ENCODE measurements around the gene ZNF592.

ZNF592 gene

DNA sequence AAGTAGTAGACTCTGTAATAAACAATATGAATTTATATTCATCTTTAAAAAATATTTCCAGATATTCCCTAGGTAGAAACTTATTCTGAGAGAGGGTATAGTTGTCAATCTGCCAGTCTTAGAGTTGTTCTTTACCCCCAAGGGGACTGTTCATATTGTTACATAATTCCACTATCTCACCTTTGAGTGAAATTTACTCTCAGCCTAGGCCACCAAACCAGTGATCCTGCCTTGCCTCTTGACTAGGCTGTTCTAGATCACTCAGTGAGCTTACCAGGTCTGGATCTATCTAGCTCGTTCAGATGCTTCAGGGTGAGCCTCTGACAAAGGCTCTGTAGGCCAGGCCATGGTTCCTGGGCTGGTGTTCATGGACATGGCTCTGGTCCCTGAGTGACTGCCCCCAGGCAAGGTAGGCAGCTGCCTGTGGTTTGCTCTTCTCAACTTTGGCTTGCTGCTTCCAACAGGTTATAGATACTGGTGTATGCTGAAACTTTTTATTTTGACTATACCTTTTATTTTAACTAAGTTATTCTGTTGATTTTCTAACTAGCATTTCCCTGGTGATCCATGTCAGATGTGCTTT is 27.6 kb downstream of the ZNF592 start:
- DNase-seq (ENCODE audit: low read depth) = no peak

DNA sequence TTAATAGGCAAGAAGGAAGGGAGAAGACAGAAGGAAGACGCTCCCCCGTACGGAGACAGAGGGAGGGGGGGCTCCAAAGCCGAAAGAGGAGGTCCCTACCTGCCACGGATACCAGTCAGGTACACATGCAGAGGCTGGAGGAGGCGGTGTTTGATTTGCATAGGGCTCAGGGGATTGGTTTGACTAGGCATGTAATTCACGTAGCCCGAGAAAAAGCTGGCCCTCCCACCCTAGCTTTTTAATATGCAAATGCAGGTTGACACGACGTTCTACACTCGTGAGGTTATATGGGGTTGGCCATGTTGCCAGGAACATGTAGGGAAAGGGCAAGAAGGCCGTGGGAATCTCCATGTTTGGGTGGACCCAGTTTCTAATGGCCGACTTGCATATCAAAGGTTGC is 29.8 kb downstream of the ZNF592 start:
- no peak for DNase-seq (ENCODE audit: low read depth)

DNA sequence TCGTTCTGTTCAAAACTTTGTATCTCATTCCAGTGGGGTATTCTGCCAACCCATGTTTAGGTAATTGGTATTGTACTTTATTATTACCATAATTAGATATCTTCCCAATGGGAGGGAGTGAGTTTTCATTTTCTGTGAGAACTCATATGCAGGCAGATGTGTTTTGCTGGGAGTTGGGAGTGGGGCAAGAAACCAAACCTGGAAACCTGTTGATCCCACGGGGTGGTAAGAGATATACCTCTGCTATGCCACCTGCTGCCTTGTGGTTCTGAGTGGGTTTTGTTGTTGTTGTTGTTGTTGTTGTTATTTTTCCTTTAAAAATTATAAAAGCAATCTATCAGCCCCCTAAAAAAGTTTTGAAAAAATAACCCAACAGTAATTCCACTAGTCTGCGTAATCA is 32.1 kb downstream of the ZNF592 start:
- DNase-seq (ENCODE audit: low read depth) = no peak

GRCh38 chr15:84781495-84781894 is 33.1 kb downstream of the ZNF592 start:
- no peak for DNase-seq (ENCODE audit: low read depth)

DNA sequence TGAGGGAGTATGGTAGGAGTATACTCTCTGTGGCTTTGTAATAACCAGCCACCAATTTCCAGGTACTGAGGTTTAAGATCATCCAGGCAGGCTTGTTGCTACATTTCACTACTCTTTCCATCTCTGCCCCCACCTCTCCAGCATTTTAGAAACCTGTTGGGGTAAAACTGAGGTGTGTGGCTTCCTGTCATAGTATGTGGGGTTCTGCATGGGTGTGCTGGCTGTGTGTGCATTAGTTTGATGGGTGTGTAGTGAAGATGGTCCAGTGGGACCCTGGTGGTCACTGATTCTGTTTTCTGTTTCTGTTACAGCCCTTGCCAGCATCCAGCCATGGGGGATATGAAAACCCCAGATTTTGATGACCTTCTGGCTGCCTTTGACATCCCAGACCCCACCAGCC is 34.0 kb downstream of the ZNF592 start:
- DNase-seq (ENCODE audit: low read depth) = no peak

- no peak for DNase-seq (ENCODE audit: low read depth)
Observed at GRCh38 chr15:84783493-84784251, 35.3 kb downstream of the ZNF592 start.

DNA sequence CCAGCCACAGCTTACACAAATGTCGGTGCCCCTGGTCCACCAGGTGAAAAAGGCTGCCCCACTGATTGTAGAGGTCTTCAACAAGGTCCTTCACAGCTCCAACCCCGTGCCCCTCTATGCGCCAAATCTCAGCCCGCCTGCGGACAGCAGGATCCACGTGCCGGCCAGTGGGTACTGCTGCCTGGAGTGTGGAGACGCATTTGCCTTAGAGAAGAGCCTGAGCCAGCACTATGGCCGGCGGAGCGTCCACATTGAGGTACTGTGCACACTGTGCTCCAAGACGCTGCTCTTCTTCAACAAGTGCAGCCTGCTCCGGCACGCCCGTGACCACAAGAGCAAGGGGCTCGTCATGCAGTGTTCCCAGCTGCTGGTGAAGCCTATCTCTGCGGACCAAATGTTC is 35.9 kb downstream of the ZNF592 start:
- DNase-seq (ENCODE audit: low read depth) = no peak

DNA sequence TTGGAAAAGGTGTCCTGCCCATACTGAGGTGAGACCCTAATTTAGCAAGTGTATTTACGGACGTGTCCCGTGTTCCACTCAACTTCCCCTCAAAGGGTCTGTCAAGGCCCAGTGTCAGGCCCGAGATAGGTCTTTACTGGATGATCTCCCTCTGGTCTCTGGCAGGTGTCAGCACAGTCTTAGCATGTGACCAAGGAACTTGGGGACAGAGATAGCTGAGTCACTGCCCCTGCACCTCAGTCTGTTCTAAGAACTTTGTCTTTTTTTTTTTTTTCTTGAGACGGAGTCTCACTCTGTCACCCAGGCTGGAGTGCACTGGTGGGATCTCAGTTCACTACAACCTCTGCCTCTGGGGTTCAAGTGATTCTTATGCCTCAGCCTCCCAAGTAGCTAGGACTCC is 36.7 kb downstream of the ZNF592 start:
- DNase-seq (ENCODE audit: low read depth) = no peak

DNA sequence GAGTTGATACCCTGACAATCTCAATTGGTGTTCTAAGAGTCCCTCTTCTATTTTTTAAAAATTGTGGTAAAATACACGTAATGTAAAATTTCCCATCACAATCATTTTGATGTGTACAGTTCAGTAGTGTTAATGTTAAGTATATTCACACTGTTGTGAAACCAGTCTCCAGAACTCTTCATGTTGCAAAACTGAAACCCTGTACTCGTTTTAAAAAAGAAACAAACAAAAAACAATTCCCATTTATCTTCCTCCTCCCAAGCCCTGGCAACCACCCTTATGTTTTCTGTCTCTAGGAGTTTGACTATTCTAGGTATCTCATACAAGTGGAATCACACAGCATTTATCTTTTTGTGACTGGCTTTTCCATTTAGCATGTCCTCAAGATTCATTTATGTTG is 40.1 kb downstream of the ZNF592 start:
- no peak for DNase-seq (ENCODE audit: low read depth)

DNA sequence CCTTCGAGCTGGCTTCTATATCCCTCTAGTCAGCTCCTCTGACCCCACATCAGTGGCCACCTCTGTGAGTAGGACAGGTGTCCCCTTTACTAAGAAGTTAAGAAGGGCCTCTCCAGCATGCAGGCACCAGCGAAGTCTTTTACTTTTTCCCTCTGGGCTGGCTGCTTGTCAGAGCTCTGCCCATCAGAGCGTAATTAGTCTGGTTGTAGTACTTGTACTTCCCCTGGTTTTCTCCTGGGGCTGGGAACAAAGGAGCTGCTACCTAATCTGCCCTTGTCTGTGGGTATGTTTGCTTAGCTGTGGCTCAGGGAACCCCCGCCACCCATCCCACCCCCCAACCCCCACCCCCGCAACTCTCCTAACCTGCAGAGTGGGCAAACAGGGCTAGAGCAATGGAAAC is 41.4 kb downstream of the ZNF592 start:
- no peak for DNase-seq (ENCODE audit: low read depth)

GRCh38 chr15:84790676-84791075 is 42.3 kb downstream of the ZNF592 start:
- DNase-seq (ENCODE audit: low read depth) = no peak

GRCh38 chr15:84791763-84792162 is 43.4 kb downstream of the ZNF592 start:
- no peak for DNase-seq (ENCODE audit: low read depth)

- DNase-seq (ENCODE audit: low read depth) = no peak
Observed at GRCh38 chr15:84793431-84794161, 45.2 kb downstream of the ZNF592 start.

DNA sequence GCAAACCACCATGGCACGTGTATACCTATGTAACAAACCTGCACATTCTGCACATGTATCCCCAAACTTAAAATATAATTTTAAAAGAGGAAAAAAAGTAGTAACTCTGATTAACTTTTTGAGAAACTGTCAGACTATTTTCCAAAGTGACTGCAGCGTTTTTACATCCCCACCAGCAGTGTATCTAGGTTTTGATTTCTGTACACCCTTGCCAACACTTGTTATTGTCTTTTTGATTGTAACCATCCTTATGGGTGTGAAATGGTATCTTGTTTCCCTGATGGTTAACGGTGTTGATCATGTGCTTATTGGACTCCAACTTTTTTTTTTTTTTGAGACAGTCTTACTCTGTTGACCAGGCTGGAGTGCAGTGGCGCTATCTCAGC is 45.8 kb downstream of the ZNF592 start:
- no peak for DNase-seq (ENCODE audit: low read depth)

- DNase-seq (ENCODE audit: low read depth) = no peak
Observed at GRCh38 chr15:84795186-84795585, 46.8 kb downstream of the ZNF592 start.

GRCh38 chr15:84797212-84797611 is 48.8 kb downstream of the ZNF592 start:
- no peak for DNase-seq (ENCODE audit: low read depth)

DNA sequence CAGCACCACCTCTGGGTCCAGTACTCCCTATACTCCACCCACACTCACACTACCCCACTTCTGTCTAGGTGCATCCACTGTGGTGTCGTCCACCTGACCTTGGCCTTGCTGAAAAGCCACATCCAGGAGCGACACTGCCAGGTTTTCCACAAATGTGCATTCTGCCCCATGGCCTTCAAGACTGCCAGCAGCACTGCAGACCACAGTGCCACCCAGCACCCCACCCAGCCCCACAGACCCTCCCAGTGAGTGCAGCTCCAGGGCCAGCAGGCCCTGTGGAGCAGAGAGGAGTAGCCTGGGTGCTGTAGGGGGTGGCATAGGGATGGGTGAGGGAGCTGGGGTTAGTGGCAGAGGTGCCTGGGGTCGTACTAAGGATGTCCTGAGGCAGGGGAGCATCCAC is 49.4 kb downstream of the ZNF592 start:
- no peak for DNase-seq (ENCODE audit: low read depth)

GRCh38 chr15:84798436-84798946 is 50.1 kb downstream of the ZNF592 start:
- DNase-seq (ENCODE audit: low read depth) = no peak

- DNase-seq (ENCODE audit: low read depth) = no peak
Observed at GRCh38 chr15:84799511-84800187, 51.3 kb downstream of the ZNF592 start.

DNA sequence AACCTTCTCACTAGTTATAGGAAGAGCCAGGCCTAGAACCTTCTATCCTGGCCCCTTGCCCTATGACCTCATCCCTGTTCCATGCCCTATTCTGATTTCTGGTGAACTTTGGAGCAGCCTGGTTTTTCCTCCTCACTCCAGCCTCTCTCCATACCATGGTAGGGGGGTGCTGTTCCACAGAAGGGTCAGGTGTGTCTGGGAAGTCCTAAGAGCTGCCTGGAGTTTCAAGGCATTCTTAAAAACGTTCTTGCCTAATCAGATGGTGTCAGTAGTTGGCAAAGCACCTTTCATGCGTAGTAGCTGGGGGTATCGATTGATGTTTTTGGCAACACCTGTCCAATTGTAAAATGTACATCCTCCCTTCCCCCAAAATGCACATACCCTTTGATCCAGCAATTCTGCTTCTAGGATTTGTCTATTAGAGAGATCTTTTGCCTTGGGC is 52.0 kb downstream of the ZNF592 start:
- no peak for DNase-seq (ENCODE audit: low read depth)

DNA sequence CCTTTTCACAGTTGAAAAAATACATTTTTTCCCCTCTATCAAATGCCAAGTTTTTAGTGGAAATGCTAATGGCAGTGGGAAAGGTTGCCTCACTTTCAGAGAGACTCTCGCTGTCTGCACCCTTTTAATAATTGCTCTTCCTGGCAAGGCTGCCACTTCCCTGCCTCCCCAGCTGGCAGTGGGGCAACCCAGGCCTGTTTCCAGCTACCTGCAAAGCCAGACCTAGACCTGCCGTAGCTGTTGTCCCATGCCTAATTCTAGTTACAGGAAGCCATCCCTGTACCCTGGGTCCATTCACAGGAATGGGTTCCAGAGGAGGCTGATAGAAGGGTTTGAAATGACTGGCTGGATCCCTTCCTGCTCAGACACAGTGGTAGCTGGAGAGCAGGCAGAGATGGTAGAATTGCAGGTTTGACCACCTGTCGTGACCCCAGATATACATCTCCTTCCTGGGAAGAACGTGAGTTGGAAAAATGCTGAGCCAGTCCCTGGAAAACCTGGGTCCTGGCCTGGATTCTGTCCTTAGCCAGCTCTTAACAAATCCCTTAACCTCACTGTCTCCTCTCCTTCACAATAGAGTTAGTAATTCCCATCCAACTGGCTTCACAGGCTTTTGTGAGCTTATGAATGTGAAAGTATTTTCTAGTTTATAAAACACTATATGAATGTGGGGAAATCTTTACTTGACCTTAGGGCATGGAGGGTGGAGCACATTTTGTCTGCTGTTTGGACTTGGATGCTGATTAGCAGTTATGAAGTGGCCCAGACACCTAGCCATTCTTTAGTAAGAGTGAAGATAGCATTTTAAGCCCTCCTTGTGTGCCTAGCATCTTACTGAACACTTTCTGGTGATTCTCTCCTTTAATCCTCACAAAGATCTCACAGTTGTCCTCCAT is 55.9 kb downstream of the ZNF592 start:
- no peak for DNase-seq (ENCODE audit: low read depth)

DNA sequence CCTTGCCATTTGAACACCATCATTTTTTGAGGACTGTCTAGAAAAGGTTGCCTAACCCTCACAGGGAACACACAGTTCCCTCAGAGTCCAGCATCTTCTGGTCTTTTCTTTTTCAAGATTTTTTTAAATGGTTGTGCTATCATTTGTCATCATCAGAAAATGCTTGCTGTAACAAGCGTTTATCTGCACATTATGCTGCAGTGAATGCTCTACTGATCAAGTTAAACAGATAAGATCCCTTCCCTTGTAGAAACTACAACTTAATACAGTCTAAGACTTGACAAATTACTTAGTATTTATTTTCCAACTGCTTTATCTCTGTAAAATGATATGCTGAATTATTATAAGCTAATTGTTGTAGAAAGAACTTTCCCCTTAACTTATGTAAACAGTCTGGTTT is 56.8 kb downstream of the ZNF592 start:
- no peak for DNase-seq (ENCODE audit: low read depth)
